ENCODE data around the gene OR8K5.
"Not testable (repeated sequence)": the region's sequence is repeated elsewhere in the genome, so short reads cannot be mapped to it uniquely, and the experiment has no call there.

The OR8K5 gene

DNA sequence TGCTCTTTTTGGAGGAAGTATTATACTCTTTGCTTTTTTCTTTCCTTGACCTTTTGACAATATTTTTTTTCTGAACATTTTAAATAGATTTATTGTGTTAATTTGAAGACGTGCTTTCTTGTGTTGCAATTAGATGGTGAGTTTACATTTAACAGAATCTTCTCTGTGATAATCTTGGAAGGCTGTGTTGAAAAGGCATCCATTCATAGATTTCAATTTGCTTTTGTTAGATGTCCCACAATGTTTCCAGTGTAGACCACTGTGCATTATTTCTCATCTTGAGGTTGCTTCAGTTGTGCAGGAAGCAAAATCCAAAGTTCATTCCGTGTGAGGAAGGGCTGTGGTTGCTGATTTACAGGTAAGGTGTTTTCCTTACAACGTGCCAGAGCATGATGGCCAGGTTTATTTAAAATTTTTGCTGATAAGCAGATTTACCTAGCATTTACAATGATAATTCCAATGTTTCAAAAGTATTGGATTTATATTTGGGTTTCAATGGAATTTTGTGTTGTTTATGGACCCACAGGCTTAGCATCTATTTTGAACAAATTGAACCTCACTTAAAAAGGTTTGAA lies 12.2 kb upstream of the OR8K5 start:
- in situ Hi-C loops (cut with MboI; ENCODE audit: low sequenced_read_pairs, unreplicated experiment) = no loop called here
- TF ChIP-seq, protein P1, sequence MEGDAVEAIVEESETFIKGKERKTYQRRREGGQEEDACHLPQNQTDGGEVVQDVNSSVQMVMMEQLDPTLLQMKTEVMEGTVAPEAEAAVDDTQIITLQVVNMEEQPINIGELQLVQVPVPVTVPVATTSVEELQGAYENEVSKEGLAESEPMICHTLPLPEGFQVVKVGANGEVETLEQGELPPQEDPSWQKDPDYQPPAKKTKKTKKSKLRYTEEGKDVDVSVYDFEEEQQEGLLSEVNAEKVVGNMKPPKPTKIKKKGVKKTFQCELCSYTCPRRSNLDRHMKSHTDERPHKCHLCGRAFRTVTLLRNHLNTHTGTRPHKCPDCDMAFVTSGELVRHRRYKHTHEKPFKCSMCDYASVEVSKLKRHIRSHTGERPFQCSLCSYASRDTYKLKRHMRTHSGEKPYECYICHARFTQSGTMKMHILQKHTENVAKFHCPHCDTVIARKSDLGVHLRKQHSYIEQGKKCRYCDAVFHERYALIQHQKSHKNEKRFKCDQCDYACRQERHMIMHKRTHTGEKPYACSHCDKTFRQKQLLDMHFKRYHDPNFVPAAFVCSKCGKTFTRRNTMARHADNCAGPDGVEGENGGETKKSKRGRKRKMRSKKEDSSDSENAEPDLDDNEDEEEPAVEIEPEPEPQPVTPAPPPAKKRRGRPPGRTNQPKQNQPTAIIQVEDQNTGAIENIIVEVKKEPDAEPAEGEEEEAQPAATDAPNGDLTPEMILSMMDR (IDR thresholded peaks at IDR 0.05; ENCODE audit: borderline replicate concordance, control extremely low read depth, extremely low read depth, insufficient read depth, missing control alignments) = no peak
- DNase-seq (ENCODE audit: low spot score) = no peak

DNA sequence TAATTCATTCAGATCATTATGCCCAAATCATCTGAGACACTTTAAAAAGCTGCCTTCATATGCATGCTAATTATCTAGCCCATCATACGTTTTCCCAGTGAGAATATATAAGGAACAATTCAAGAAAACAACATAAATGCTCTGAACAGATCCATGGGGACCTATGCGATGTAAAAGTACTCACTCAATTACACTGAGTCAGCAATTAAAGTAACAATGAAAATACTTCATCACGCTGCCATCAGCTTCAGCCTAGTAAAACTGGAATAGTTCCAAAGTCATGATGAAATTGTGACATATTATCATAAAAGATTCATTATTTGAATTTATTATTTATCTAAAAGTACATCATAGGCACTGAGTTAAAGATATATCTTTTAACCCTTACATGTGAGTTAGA lies 3.7 kb upstream of the OR8K5 start:
- in situ Hi-C loops (cut with MboI; ENCODE audit: low sequenced_read_pairs, unreplicated experiment) = no loop called here

DNA sequence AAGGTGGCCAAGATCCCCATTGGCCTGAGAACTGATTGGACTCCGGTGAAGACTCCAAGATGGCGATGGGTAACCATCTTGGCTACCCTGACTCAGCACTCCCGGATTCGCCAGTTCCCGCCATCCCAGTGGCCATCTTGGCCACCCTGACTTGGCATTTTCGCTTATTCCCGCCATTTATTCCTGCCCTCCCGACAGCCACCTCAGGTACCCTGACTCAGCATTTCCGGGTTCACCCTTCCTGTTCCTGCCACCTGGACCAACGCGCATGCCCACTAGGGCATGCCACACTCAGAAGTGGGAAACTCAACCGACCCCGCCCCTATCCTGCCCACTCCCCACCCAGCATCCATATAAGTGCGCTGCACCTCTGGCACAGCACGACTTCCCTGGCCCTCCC lies 7.8 kb downstream of the OR8K5 start:
- DNase-seq (ENCODE audit: low spot score) = no peak
- TF ChIP-seq, protein P1 (IDR thresholded peaks at IDR 0.05; ENCODE audit: borderline replicate concordance, control extremely low read depth, extremely low read depth, insufficient read depth, missing control alignments) = no peak
- in situ Hi-C loops (cut with MboI; ENCODE audit: low sequenced_read_pairs, unreplicated experiment) = no loop called here

More for the DNA sequence above, 3.7 kb upstream of the OR8K5 start:
- TF ChIP-seq, protein P1 (IDR thresholded peaks at IDR 0.05; ENCODE audit: borderline replicate concordance, control extremely low read depth, extremely low read depth, insufficient read depth, missing control alignments) = no peak
- DNase-seq (ENCODE audit: low spot score) = no peak

DNA sequence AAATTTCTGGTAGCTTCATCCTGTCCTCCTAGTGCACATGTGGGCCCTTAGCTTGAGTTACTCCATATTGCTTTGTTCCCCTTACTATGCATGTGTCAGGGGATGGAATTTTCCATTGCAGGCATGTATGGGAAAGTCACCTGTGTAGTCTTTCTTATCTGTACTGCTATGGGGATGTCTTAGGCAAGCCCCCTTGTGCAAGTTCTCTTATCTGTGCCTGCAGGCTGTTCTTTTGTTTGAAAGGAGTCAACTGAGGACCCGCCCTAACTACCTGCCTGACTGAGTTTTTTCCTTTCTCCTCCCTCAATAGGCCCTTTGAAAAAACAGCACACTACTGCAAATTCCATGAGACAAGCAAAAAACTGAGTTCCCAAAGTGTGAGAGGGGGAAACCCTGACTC lies 8.7 kb downstream of the OR8K5 start:
- TF ChIP-seq, protein P1 (IDR thresholded peaks at IDR 0.05; ENCODE audit: borderline replicate concordance, control extremely low read depth, extremely low read depth, insufficient read depth, missing control alignments) = no peak
- in situ Hi-C loops (cut with MboI; ENCODE audit: low sequenced_read_pairs, unreplicated experiment) = no loop called here
- DNase-seq (ENCODE audit: low spot score) = no peak

DNA sequence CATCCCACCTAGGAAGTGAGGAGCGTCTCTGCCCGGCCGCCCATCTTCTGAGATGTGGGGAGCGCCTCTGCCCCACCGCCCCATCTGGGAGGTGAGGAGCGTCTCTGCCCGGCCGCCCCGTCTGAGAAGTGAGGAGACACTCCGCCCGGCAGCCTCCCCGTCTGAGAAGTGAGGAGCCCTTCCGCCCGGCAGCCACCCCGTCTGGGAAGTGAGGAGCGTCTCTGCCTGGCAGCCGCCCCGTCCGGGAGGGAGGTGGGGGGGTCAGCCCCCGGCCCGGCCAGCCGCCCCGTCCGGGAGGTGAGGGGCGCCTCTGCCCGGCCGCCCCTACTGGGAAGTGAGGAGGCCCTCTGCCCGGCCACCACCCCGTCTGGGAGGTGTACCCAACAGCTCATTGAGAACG lies 16.4 kb downstream of the OR8K5 start:
- DNase-seq (ENCODE audit: low spot score); in situ Hi-C loops (cut with MboI; ENCODE audit: low sequenced_read_pairs, unreplicated experiment): not testable (repeated sequence)

DNA sequence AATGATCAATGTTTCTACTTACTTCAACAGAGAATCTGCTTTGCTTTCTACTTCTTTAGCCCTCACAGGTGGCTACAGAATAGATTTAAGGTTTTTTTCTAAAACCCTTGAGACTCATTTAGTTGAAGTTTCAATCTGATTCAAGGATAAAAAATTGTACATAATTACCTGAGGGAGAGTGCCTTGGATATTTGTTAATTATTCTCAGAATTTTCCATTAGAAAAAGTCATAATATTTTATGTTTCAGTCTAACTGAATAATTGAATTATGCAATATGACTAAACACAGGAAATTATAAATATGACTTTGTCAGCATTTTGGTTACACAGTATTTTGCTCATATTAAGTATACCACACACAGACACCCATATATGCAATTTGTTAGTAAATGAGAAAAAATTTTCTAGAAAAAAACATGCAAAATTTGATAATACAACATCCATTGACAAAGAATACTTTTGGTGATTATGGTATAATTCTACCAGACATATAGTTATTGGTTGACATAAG lies 19.9 kb downstream of the OR8K5 start, which contains the start of gene OR8J3:
TSS of gene OR8J3 (minus strand) at position 51 of the 511 bp plus-strand sequence. CDS start 2,483 bp downstream, outside the sequence.
- in situ Hi-C loops (cut with MboI; ENCODE audit: low sequenced_read_pairs, unreplicated experiment) = no loop called here
- no peak for DNase-seq (ENCODE audit: low spot score)
- TF ChIP-seq, protein P1 (IDR thresholded peaks at IDR 0.05; ENCODE audit: borderline replicate concordance, control extremely low read depth, extremely low read depth, insufficient read depth, missing control alignments) = no peak

DNA sequence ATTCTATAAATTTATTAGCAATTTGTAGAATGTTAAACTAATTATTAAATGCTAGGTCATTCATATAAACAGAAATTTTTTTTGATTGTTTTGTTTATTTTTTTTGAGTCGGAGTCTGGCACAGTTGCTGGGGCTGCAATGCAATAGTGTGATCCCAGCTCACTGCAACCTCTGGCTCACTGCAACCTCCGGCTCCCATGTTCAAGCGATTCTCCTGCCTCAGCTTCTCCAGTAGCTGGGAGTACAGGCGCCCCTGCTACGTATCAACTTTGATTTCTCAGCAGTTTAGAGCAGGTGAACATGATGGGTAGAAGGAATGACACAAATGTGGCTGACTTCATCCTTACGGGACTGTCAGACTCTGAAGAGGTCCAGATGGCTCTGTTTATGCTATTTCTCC lies 38.0 kb downstream of the OR8K5 start, which contains the start of gene OR8H3:
TSS of gene OR8H3 (plus strand) at position 301 of the 400 bp plus-strand sequence. CDS start at position 301, 0 bp downstream.
- no peak for DNase-seq (ENCODE audit: low spot score)
- TF ChIP-seq, protein P1 (IDR thresholded peaks at IDR 0.05; ENCODE audit: borderline replicate concordance, control extremely low read depth, extremely low read depth, insufficient read depth, missing control alignments) = no peak
- in situ Hi-C loops (cut with MboI; ENCODE audit: low sequenced_read_pairs, unreplicated experiment) = no loop called here

All from GM13976 (cell line).